Activated T-cell treated with anti-CD3 and anti-CD28 coated beads for 48 hours (primary cell): ENCODE measurements around the gene MAP4K4.

Experiments
- DNase-seq: peaks from one replicate; pipeline ENCODE4 v3.0.0-alpha.2; 2020; ENCODE audit warnings: low read depth

Gene MAP4K4

GRCh38 chr2:101692766-101693165 lies 4.7 kb upstream of the MAP4K4 start:
- no peak for DNase-seq

GRCh38 chr2:101693991-101694588 lies 3.4 kb upstream of the MAP4K4 start:
- no peak for DNase-seq

GRCh38 chr2:101696272-101697123 lies 1.0 kb upstream of the MAP4K4 start:
- DNase-seq = no peak

- no peak for DNase-seq
Measured at GRCh38 chr2:101698014-101698843, 722 bp downstream of the MAP4K4 start.

- no peak for DNase-seq
Measured at GRCh38 chr2:101698844-101699754, 1.6 kb downstream of the MAP4K4 start.

GRCh38 chr2:101699755-101700461 lies 2.4 kb downstream of the MAP4K4 start:
- DNase-seq = no peak

- no peak for DNase-seq
Measured at GRCh38 chr2:101704046-101704466, 6.5 kb downstream of the MAP4K4 start.

- no peak for DNase-seq
Measured at GRCh38 chr2:101704816-101705578, 7.5 kb downstream of the MAP4K4 start.

GRCh38 chr2:101706121-101706818 lies 8.8 kb downstream of the MAP4K4 start:
- DNase-seq = no peak

GRCh38 chr2:101706819-101707177 lies 9.3 kb downstream of the MAP4K4 start:
- no peak for DNase-seq

- DNase-seq = no peak
Measured at GRCh38 chr2:101710036-101710435, 12.5 kb downstream of the MAP4K4 start.

GRCh38 chr2:101710471-101711318 lies 13.2 kb downstream of the MAP4K4 start:
- DNase-seq = no peak

GRCh38 chr2:101714118-101714517 lies 16.6 kb downstream of the MAP4K4 start:
- DNase-seq = no peak

GRCh38 chr2:101717071-101717845 lies 19.8 kb downstream of the MAP4K4 start:
- DNase-seq = no peak

GRCh38 chr2:101718479-101718878 lies 21.0 kb downstream of the MAP4K4 start:
- no peak for DNase-seq

GRCh38 chr2:101718993-101719571 lies 21.6 kb downstream of the MAP4K4 start:
- DNase-seq = peak; percentile 64

- DNase-seq = no peak
Measured at GRCh38 chr2:101720732-101721131, 23.2 kb downstream of the MAP4K4 start.

- DNase-seq = no peak
Measured at GRCh38 chr2:101722864-101723263, 25.4 kb downstream of the MAP4K4 start.
